GM21786 (cell line): ENCODE results near the gene GPX5.
"Not testable (repeated sequence)": the region's sequence is repeated elsewhere in the genome, so short reads cannot be mapped to it uniquely, and the experiment has no call there.

Source experiments
- ATAC-seq: cut with Tn5 transposase; IDR thresholded peaks from one replicate; pipeline ENCODE4 v1.9.1; 2021; ENCODE audit not compliant: unreplicated experiment

Gene GPX5

GRCh38 chr6:28525496-28526039, at the start of gene GPX5:
TSS of gene GPX5 (plus strand) at chr6:28525881. CDS start at chr6:28526014, 133 bp downstream.
- no peak for ATAC-seq

GRCh38 chr6:28478518-28478917, 47.2 kb upstream of the GPX5 start:
- ATAC-seq, result no peak

GRCh38 chr6:28480253-28480932, 45.3 kb upstream of the GPX5 start:
- ATAC-seq, result no peak

GRCh38 chr6:28485482-28485881, 40.2 kb upstream of the GPX5 start:
- ATAC-seq, result no peak

- ATAC-seq, result no peak
Measured at GRCh38 chr6:28486533-28486932, 39.1 kb upstream of the GPX5 start.

GRCh38 chr6:28486988-28487742, 38.5 kb upstream of the GPX5 start:
- ATAC-seq, result no peak

GRCh38 chr6:28488916-28489365, 36.7 kb upstream of the GPX5 start:
- no peak for ATAC-seq

- no peak for ATAC-seq
Measured at GRCh38 chr6:28489366-28490204, 36.1 kb upstream of the GPX5 start.

GRCh38 chr6:28490205-28490890, 35.3 kb upstream of the GPX5 start:
- ATAC-seq, result no peak

GRCh38 chr6:28491984-28492317, 33.7 kb upstream of the GPX5 start:
- ATAC-seq, result no peak

GRCh38 chr6:28496099-28496779, 29.4 kb upstream of the GPX5 start:
- no peak for ATAC-seq

- ATAC-seq, result no peak
Measured at GRCh38 chr6:28497306-28497705, 28.4 kb upstream of the GPX5 start.

GRCh38 chr6:28497893-28498292, 27.8 kb upstream of the GPX5 start:
- no peak for ATAC-seq

- no peak for ATAC-seq
Measured at GRCh38 chr6:28501259-28501658, 24.4 kb upstream of the GPX5 start.

GRCh38 chr6:28502136-28502535, 23.5 kb upstream of the GPX5 start:
- ATAC-seq, result not testable (repeated sequence)

- not testable (repeated sequence) for ATAC-seq
Measured at GRCh38 chr6:28502709-28503305, 22.9 kb upstream of the GPX5 start.

- no peak for ATAC-seq
Measured at GRCh38 chr6:28505733-28506132, 19.9 kb upstream of the GPX5 start.

GRCh38 chr6:28506807-28507475, 18.7 kb upstream of the GPX5 start:
- ATAC-seq, result no peak

- ATAC-seq, result no peak
Measured at GRCh38 chr6:28511628-28512300, 13.9 kb upstream of the GPX5 start.
